IPS DF 19.7 (cell line): ENCODE data around the gene CARMIL3.
"Not testable (repeated sequence)": the region's sequence is repeated elsewhere in the genome, so short reads cannot be mapped to it uniquely, and the experiment has no call there.

ENCODE experiments used
- DNase-seq: peaks from one replicate; pipeline ENCODE4 v3.0.0-alpha.2; 2013; ENCODE audit warnings: low read depth, low spot score

The CARMIL3 gene

DNA sequence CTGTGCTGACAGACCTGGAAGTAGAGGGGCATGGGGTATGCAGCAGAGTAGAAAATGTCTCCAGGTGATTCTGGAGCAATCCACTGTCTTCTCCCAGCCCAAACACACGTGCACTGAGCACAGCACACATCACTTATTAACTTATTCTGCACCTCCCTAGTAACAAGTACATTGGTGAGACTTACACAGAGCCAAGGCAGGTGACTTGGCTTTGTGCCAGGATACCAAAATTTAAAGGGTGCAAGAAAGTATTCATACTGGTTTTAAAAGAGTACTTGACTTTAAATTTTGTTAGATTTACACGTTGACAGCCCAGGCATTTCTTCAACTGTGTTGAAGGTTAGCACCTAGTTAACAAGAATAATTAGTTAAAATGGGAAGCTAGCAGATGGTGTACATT, 11.1 kb upstream of the CARMIL3 start:
- no peak for DNase-seq

DNA sequence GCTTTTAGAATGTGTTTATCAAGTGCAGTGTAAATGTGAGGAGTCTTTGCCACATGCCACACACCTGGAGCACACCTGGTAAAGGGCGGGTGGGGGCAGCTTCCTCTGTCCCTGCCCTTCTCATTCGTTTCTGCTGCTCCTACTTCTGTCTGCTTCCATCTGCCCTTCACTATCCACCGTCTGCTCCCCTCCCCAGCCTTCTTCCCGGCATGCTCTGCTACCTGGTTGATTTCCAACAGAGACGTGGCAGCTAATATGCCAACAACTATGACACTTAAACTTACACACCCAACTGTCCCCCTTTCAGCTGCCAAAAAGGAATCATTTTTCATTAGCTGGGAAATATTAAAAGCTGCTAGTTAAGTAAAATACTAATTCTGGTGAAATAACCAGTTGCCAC, 9.1 kb upstream of the CARMIL3 start:
- no peak for DNase-seq

DNA sequence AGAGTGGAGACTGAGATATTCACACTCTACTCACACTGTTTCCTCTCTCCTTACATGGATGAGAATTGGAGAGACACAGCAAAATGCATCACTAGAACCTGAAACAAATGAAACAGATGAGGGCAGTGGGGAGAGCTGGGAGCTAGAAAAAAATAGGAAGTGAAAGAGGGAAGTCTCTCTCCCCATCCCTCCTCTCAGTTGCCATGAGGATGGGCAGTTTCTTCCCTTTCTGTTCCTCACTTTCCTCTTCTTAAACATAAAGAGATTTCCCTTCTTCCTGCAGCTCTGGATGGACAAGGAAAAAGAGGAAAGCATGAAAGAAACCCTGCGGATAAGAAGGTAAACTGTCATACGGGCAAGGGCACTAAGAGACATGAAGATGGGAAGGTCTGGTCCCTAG, 2.8 kb upstream of the CARMIL3 start:
- not testable (repeated sequence) for DNase-seq

DNA sequence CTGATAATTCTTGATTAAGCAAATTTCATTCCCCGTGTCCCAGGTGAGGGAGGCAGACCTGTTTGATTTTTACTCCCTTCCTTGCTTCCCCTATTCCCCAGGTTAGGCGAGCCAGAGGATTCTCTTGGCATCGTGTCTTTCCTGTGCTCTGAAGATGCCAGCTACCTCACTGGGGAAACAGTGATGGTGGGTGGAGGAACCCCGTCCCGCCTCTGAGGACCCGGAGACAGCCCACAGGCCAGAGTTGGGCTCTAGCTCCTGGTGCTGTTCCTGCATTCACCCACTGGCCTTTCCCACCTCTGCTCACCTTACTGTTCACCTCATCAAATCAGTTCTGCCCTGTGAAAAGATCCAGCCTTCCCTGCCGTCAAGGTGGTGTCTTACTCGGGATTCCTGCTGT, 1.1 kb upstream of the CARMIL3 start:
- DNase-seq: not testable (repeated sequence)

DNA sequence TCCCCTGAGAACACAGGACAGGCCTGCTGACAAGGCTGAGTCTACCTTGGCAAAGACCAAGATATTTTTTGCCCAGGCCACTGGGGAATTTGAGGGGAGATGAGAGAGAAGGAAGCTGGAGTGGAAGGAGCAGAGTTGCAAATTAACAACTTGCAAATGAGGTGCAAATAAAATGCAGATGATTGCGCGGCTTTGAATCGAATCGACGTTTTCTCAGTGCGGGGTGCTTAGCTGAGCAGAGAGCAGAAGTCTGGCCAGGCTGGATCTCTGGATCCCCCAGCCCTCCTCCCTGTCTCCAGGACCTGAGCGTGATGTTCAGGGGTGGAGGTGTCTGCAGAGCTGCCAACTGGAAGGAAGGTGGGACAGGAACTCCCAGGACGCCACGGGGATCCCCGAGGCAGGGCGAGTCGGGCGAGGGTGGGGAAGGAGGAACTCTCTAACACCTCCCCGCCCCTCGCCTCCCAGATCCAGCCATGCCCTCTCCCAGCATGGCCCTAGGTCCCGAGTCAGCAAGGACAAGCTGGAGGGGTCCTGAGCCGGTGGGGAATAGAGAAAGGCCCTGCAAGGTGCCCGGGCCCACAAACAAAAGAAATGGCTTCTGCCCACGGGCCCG, 527 bp upstream of the CARMIL3 start:
- DNase-seq: no peak

DNA sequence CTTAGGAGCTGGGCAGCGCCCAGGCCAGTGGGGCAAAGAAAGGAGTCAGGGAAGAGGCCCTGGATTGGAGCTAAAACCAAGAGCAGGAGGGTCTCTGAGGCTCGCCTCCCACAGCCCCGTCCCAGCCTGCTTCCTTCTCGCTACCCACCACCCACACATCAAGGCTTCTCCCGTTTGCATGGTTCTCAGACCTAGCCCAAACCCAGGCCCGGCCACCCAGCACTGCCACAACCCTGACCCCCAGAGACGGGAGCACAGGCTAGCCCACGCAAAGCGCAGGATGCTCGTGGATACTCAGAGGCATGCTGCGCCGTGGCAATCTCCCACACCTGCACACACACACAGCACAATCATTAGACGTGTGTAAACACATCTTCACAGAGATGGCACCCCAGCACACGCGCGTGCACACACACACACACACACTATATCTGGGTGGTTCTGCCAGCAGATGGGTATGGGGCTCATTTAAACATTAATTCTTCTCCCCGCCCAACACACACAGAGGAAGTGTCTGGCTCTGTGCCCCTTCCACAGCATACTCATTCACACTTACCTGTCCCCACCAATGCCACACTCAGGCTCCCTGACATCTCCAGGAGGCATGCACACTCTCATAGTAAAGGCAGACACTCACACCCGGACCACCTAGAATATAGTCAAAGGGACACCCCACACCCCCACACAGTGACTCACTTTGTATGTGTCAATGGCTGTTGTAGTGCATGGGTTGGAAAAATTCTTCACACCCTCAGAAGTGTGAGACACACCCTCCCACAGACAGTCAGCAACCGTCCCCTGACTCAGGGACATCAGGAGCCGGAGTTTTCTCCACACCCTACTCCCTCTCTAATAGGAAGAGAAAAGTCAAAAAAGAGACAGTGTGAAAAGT, 1.1 kb downstream of the CARMIL3 start:
- DNase-seq: no peak

DNA sequence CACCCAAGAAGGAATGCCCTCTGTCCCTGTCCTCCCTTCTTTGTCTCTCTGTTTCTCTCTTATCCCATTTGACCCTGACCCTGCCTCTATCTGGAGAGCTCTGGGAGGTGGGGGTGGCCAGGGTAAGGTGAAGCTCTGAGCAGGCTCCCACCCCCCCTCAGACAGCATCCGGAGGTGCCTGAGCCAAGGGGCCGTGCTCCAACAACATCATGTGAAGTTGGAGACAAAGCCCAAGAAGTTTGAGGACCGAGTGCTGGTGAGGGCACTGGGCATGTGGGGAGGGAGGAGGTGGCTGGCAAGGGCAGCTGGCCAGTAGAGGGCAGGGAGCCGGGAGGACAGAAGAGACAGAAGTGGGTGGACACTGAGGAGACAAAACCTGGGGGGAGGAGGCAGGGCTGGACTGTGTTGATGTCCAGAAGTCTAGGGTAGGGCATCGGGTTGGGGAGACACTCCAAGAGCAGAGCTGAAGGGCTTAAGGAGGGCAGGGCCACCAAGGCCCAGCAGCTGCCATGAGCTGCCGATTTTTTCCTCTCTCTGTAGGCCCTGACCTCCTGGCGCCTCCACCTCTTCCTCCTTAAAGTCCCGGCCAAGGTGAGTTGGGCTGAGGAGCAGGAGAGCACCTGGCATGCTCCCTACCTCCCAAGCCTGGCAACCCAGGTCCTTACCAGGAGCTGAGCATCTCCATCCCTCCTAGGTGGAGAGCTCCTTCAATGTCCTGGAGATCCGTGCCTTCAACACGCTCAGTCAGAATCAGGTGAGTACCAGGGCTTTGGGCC, 1.9 kb downstream of the CARMIL3 start:
- no peak for DNase-seq

DNA sequence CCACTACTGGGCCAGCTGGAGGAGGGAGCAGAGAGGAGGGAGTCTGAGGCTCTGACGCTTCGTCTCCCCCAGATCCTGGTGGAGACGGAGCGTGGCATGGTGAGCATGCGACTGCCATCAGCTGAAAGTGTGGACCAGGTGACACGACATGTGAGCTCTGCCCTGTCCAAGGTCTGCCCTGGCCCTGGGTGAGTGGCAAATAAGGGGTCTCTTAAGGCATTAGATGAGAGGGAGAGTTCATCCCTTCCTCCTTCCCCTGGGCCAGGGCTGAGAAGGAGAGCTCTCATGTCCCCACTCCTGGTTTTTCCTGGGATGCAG, 2.5 kb downstream of the CARMIL3 start:
- no peak for DNase-seq

DNA sequence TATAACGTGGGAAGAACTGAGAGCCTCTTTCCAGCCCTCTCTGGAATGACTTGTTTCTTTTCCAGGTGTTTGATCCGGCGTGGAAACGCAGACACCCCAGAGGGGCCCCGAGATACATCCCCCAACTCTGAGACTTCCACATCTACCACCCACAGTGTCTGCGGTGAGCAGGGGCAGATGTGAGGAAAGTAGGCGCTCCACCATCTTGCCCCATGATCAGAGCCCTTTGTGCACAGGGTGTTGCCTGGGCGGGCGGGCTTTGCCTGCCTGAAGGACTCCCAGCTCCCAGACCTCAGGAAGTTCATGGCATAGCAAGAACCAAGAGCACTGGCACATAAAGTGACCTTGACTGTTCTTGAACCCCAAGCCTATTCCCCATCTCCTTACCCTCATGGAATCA, 2.8 kb downstream of the CARMIL3 start:
- no peak for DNase-seq

DNA sequence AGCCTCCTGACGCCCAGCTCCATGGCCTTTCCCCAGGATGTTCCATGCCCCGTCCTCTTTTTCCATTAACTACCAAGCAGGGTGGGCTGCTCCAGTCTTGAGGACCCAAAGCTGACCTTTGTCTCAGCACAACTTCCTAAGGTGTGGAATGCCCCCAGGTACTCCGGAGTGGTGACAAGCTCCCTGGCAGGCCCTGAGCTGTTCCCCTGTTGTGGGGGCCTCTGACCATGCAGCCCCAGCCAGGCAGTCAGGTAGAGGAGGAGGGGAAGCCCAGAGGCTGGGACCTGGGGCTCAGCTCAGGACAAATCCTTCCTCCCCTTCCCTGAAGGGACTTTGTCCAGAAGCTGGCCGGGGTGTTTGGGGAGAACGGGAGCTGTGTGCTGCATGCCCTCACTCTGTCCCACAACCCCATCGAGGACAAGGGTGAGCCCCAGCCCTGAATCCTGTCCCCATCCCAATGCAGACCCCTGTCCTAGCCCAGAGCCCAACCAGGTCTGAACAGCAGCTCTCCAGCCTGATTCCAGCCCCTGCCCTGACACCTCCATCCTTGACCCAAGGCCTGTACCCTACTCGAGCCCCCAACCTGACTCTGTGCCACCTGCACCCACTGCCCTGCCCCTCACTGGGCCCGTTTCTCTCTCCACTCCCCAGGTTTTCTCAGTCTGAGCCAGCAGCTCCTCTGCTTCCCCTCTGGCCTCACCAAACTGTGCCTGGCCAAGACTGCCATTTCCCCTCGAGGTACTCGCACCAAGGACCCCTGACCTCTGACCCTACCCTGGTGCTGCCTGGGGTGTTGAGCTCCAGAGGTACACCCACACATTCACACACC, 4.4 kb downstream of the CARMIL3 start:
- no peak for DNase-seq

DNA sequence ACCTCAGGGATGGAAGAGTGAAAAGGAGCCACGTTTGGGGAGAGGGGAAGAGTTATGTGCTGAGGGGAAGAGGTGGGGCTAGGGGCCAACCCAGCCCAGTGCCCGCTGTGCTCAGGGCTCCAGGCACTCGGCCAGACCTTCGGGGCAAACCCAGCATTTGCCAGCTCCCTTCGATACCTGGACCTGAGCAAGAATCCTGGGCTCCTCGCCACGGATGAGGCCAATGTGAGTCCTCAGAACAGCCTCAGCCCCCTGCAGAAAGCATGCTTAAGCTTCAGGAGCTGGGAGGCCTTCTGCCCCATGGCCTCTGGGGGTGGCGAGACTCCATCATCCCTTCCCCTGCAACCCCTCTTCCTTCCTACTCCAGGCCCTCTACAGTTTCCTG, 5.0 kb downstream of the CARMIL3 start:
- DNase-seq: no peak

DNA sequence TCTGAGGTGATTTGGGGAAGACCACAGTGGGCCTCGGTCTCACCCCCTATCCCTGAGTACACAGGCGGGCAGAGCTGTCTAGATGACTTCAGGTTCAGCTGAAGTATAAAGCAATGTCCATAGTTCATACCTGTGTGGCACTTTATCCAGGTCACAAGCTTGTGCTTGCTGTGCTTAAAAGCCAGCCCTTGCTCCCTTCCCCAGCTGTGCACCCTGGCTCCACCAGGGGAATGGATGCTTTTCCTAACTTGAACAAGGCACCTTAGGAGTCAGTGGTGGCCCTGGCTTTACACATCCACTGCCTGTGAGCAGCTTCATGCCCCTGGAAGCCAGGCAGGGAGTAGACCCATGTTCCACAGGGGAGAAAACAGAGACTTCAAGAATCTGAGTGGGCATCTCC, 5.5 kb downstream of the CARMIL3 start:
- no peak for DNase-seq

DNA sequence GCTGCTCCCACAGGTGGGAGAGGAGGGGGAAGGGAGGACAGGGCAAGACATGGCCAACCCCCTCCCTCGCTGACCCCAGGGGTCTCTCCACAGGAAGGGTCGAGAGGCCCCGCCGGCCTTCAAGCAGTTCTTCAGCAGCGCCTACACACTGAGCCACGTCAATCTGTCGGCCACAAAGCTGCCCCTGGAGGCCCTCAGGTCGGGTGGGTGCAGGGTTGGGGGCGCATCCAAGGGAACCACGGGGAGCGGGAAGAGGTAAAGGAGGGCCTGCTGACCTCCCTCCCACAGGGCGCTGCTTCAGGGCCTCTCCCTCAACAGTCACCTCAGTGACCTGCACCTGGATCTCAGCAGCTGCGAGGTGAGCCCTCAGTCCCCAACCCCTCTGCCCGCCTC, 6.1 kb downstream of the CARMIL3 start:
- no peak for DNase-seq

DNA sequence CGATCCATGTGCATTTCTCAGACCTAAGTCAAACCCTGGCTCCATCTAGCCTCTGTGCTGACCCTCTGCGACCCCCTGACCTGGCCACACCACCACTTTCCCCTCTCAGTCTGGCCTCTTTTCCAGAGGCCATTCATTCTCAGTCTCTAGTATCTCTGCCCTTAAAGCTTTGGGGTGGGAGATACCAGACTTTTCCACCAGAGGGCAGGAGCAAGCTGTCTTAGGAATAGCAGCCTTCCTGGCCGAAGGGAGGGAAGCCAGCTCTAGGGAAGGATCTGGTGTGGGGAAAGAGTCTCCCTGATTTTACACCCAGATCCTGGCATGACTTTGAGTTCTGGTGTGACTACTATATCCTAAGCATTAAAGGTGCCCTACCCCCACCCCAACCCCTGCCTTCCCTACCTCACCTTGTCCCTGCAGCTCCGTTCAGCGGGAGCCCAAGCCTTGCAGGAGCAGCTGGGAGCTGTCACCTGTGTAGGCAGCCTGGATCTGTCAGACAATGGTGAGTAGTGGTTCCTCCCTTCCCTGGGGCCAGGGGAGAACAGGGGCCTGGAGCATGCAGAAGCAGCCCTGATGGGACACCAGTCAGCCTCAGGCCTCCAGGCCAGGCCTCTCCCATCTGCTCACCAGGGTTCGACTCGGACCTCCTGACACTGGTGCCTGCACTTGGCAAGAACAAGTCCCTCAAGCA, 6.6 kb downstream of the CARMIL3 start:
- no peak for DNase-seq

DNA sequence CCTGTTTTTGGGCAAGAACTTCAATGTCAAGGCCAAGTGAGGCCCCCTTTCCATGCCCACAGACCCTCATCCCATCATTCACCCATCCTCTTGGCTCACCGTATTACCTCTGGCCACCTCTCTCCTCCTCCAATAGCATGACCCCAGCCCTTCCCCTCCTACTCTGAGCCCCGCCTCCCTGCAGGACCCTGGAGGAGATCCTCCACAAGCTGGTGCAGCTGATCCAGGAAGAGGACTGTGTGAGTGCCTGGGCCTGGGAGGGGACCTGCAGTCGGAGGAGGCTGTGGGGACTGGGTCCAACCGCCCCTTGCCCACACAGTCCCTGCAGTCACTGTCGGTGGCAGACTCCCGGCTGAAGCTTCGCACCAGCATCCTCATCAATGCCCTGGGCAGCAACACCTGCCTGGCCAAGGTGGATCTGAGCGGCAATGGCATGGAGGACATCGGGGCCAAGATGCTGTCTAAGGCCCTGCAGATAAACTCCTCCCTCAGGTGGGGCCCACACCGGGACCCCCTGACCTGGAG, 7.2 kb downstream of the CARMIL3 start:
- no peak for DNase-seq

DNA sequence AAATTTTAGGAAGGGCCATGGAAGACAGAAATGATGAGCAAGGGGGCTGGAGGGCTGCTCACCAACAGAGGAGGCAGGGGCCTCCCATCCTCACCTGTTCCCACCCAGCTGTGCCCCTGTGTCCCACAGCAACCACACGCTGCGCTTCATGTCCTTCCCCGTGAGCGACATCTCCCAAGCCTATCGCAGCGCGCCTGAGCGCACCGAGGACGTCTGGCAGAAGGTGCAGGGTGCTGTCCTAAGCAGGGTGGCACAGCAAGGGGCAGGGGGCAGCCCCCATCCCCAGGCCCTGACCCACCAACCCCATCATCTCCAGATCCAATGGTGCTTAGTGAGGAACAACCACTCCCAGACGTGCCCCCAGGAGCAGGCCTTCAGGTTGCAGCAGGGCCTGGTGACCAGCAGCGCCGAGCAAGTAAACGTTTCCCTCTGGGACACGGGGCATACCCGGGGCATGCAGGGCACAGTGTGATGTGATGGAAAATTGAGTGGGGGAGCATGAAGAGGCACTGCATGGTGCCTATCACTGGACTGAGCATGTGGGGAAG, 8.1 kb downstream of the CARMIL3 start:
- no peak for DNase-seq

DNA sequence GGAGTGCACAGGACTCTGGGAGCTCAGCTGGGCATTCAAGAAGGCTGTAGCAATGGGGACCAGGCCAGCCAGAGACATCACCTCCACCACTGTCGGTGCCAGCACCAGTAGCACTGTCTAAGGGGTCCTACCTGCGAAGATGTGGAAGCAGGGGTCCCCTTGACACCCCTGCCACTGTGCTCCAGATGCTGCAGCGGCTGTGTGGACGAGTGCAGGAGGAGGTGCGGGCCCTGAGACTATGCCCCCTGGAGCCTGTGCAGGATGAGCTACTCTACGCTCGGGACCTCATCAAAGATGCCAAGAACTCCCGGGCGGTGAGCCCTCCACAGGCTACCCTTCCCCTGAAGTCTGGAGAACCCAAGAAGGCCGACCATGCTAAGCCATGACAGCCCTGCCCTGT, 8.6 kb downstream of the CARMIL3 start:
- DNase-seq: no peak

DNA sequence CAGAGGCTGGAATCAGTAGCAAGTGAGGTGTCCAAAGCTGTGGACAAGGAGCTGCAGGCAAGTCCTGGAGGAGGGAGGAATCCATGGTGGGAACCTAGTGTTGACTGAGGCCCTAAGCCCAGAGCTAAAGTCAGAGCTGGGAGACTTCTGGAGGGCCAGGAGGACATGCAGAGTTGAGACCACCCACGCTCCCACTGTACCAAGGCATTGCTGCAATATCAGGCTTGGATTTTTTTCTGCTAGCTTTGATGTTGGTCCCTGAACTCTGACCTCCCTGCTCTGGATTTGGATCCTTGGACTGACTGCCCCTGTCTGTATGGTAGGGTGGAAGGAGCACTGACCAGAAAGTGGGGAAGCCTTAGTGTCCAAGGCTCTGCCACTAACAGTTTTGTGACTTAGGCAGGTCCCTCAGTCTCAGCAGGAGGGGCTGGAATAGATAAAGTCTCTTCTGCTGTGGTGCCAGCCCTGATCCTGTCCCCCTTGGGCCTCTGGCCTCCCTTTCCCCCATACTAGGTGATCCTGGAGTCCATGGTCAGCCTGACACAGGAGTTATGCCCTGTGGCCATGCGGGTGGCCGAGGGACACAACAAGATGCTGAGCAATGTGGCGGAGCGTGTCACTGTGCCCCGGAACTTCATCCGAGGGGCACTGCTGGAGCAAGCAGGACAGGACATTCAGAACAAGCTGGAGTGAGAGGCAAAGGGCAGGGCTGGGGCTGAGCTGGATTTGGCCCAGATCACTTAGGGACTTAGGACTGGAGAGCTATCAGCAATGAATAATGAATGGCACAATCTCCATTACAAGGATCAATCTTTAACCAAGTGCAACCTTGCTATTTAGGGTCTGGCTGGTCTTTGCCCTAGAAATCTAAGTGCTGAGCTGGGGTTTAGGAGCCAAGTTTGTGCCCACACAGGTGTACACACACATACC, 9.4 kb downstream of the CARMIL3 start:
- no peak for DNase-seq

DNA sequence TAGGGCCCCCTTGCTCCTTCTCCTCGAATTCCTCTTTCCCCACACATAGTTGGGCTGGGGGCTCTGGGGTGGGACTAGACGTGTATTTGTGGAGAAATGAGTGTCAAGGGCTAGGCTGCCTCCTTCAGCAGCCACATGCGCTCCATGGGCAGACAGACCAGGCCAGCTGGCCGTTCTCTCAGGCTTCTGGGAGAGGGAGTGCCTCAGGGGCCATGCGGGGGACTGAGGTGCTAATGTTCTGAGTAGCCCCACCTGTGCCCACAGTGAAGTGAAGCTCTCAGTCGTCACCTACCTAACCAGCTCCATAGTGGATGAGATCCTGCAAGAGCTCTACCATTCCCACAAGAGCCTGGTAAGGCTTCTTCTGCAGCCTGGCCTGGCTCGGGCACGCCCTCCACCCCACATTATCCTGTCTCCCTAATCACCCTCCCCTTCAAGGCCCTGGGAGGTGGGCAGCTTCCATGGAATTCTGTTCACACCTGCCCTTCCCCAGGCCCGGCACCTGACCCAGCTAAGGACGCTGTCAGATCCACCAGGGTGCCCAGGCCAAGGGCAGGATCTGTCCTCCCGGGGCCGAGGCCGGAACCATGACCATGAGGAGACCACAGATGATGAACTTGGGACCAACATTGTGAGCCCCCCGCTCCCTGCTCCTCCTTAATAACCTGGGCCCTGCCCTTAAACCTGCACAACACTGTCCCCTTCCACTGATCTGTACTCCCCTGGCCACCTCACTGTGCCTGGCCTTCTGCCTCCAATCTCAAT, 10.6 kb downstream of the CARMIL3 start:
- DNase-seq: no peak
